HL-60 (cell line): ENCODE measurements around the gene ISOC1.

ENCODE experiments used
- POLR2AphosphoS5 ChIP-seq: IDR thresholded peaks from 2 replicates; pipeline ENCODE4 v1.6.1; 2012; ENCODE audit warnings: low read depth
- TF ChIP-seq, protein P1 (sequence below): IDR thresholded peaks from one replicate; pipeline ENCODE4 v1.5.1; 2011; ENCODE audit warnings: low read length, control low read depth, inconsistent platforms; ENCODE audit not compliant: insufficient read depth
- TF ChIP-seq, protein P2 (sequence below): IDR thresholded peaks from 2 replicates; pipeline ENCODE4 v1.6.1; 2012; ENCODE audit warnings: low read depth; ENCODE audit not compliant: insufficient replicate concordance

DNA sequence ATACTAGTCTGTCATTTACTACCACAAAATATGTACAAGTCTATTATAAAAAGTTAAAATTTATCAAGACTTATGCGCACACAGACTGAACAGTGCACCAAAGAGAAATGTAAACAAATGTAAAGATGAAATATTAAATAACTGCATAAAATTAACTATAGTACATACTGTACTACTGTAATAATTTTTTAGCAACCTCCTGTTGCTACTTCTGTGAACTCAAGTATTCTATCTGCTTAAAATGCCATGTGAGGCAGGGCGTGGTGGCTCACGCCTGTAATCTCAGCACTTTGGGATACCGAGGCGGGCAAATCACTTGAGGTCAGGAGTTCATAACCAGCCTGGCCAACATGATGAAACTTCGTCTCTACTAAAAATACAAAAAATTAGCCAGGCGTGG lies 13.8 kb upstream of the ISOC1 start:
- TF ChIP-seq, protein P1, sequence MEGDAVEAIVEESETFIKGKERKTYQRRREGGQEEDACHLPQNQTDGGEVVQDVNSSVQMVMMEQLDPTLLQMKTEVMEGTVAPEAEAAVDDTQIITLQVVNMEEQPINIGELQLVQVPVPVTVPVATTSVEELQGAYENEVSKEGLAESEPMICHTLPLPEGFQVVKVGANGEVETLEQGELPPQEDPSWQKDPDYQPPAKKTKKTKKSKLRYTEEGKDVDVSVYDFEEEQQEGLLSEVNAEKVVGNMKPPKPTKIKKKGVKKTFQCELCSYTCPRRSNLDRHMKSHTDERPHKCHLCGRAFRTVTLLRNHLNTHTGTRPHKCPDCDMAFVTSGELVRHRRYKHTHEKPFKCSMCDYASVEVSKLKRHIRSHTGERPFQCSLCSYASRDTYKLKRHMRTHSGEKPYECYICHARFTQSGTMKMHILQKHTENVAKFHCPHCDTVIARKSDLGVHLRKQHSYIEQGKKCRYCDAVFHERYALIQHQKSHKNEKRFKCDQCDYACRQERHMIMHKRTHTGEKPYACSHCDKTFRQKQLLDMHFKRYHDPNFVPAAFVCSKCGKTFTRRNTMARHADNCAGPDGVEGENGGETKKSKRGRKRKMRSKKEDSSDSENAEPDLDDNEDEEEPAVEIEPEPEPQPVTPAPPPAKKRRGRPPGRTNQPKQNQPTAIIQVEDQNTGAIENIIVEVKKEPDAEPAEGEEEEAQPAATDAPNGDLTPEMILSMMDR, result no peak
- TF ChIP-seq POLR2AphosphoS5, result no peak
- TF ChIP-seq, protein P2, sequence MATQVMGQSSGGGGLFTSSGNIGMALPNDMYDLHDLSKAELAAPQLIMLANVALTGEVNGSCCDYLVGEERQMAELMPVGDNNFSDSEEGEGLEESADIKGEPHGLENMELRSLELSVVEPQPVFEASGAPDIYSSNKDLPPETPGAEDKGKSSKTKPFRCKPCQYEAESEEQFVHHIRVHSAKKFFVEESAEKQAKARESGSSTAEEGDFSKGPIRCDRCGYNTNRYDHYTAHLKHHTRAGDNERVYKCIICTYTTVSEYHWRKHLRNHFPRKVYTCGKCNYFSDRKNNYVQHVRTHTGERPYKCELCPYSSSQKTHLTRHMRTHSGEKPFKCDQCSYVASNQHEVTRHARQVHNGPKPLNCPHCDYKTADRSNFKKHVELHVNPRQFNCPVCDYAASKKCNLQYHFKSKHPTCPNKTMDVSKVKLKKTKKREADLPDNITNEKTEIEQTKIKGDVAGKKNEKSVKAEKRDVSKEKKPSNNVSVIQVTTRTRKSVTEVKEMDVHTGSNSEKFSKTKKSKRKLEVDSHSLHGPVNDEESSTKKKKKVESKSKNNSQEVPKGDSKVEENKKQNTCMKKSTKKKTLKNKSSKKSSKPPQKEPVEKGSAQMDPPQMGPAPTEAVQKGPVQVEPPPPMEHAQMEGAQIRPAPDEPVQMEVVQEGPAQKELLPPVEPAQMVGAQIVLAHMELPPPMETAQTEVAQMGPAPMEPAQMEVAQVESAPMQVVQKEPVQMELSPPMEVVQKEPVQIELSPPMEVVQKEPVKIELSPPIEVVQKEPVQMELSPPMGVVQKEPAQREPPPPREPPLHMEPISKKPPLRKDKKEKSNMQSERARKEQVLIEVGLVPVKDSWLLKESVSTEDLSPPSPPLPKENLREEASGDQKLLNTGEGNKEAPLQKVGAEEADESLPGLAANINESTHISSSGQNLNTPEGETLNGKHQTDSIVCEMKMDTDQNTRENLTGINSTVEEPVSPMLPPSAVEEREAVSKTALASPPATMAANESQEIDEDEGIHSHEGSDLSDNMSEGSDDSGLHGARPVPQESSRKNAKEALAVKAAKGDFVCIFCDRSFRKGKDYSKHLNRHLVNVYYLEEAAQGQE, result no peak
